HG03469 (cell line): Measurements from ENCODE around the gene NUF2.
"Not testable (repeated sequence)": the region's sequence is repeated elsewhere in the genome, so short reads cannot be mapped to it uniquely, and the experiment has no call there.

Experiments
- ATAC-seq: cut with Tn5 transposase; IDR thresholded peaks from one replicate; pipeline ENCODE4 v1.9.1; 2021; ENCODE audit warnings: mild to moderate bottlenecking, moderate library complexity, moderate number of reproducible peaks; ENCODE audit not compliant: unreplicated experiment

NUF2 gene

DNA sequence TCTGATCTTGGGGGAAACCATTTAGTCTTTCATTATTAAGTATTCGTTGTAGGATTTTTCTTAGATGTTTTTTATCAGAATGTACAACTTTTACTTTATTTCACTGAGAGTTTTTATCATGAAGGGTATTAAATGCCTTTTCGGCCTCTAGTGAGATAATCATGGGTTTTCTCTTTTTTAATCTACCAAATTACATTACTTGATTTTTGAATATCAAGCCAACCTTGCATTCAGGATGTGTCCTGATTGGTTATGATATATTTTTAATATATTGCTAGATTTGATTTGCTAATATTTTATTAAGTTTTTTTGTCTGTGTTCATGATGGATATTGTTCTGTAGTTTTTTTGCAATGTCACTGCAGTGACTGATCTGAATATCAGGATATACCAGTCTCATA is 9.4 kb downstream of the NUF2 start:
- no peak for ATAC-seq

DNA sequence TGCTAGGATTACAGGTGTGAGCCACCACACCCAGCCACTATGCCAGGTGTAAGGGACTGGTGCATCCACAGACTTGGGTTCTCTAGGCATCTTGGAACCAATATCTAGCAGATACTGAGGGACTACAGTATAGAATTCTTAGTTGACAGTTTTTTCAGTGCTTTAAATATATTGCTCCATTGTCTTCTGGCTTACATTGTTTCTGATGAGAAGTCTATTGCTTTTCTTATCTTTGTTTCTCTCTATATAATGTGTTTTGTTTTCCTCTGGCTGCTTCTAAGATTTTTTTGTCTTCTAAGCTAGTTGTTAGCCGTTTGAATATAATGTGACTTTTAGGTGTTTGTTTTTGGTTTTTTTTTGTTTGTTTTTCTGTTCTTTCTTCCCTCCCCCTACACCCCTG is 13.5 kb downstream of the NUF2 start:
- ATAC-seq, result no peak

GRCh38 chr1:163337631-163338030 is 15.9 kb downstream of the NUF2 start:
- no peak for ATAC-seq

- no peak for ATAC-seq
These were observed 24.6 kb downstream of the NUF2 start for GRCh38 chr1:163346326-163346870.

DNA sequence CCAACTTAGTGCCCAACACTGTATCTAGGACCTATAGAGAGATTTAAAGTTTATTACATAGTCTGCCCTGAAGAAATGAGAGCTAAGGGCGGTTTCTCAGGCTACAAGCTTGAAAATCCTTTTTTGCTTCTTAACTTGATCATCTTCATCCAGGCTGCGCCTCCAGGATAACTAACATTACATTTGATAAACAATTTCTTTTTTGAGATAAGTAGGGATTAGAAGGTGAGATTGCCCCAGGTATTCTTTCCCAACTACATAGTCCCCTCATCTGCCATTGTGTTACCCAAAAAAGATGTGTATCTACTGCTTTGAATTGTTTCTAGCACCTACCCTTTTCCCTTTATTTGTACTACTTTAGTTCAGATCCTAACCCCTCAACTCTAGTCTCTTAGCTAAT is 25.4 kb downstream of the NUF2 start:
- ATAC-seq, result no peak

DNA sequence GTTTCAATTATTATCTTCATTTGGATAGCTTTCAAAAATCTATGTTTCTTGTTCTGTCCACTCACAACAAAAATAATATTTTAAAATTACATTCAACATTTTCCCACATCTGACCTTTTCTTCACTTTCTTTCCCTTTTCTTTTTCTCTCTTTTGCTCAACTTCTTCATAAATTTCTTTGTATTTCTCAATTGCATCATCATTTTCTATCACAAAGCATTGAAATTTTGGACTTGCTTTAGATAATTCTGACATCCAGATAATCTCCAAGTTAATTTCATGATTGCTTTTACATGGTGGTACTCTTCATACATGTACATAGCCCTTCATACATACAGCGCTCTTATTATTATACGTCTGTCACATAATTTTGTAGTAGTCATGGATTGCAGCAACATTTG is 30.2 kb downstream of the NUF2 start:
- no peak for ATAC-seq

- ATAC-seq, result no peak
These were observed 35.6 kb downstream of the NUF2 start for GRCh38 chr1:163357378-163357777.

GRCh38 chr1:163358172-163358571 is 36.4 kb downstream of the NUF2 start:
- ATAC-seq, result not testable (repeated sequence)

DNA sequence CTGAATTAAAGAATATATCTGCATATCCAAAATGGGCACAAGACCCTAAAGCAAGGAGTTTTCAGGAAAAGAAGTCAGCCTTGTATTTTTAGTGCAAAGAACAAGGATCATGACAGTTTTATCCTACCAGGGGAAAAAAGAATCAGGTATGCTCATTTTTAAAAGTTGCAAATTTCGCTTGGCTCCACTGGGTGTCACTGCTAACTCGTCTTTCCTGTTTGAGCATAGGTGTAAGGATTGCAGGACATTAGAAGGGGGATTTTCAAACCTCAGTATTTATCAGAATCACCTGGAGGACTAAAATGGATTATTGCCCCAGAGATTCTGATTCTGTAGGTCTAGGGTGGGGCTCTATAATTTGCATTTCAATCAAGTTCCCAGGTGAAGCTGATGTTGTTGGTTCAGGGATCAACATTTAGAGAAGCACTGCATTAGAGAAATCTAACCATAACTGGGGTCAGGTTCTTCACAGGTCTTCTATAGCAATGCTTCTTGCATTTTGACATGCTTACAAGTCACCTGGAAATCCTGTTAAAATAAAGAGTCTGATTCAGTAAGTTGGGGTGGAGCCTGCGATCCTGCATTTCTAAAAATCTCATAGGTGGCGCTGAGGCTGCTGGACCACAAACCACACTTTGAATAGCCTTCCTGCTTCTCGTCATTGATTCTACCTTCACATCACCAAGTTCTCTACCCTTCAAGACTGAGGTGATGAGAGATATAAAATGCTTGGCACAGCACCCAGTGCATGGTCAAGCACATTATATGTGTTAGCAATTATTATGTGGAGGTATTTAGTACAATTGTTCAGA is 39.6 kb downstream of the NUF2 start:
- ATAC-seq, result no peak

DNA sequence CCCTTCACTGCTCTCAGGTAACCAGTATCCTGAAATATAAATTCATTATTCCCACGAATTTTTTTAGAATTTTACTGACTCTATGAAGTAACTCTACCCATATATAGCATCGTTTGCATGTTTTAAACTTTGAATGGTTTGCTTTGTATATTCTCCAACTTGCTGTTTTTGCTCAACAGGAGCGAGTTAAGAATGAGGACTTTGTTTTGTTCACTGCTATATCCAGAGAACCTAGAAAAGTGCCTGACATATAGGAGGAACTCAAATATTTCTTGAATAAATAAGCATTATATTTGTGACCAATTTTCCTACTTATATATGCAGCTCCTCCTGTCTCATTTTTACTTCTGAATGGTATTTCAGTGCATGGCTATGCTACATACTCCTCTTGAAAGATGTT is 43.4 kb downstream of the NUF2 start:
- ATAC-seq, result no peak

DNA sequence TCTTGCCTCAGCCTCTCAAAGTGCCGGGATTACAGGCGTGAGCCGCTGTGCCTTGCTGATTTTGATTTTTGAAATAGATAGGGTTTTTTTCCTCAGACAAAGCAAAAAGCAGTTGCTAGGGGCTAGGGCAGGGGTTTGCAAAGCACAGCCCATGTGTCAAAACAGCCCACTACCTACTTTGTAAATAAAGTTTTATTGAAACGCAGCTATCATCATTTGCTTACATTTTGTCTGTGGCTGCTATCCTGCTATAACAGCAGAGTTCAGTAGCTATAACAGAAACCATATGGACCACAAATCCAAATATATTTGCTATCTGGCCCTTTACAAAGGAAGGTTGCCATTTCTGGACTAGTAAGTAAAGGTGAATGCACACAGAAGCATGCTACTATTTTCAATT is 44.8 kb downstream of the NUF2 start:
- no peak for ATAC-seq

DNA sequence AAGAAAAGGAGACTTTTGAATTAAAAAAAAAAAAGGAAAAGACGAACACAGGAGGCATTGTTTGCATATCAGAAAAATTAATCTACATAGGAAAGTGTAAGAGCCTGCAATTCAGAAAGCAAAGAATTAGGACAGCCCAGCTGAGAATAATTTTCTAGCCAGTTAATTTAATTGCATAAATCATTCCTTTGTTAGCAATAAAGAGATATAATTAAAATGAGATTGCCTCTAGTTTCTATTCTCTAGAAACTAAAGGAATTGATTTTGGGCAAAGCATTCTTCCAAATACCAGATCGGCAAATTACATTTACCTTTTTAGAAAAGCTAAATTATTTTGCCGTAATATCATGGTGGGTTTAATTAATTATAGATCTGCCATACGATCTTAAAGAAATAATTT is 46.0 kb downstream of the NUF2 start:
- no peak for ATAC-seq

- ATAC-seq, result no peak
These were observed 50.8 kb downstream of the NUF2 start for GRCh38 chr1:163372576-163372975.

DNA sequence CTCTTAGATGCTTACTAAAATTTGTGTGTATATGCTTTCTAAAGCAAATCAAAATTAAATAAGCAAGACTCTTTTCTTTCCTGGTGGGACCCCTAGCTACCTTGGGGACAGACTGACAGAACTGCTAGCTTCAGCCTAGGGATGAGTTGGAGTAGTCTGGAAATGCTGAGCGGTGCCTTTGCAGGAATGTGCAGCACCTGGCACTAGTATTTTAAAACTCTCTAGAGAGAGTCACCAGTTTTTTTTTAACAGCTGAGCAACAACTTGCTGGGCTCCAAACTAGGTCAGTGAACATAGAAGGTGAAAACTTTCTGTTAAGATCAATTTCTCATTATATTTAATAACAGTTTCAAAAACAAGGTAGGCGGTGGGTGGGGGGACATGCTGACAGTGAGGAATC is 56.8 kb downstream of the NUF2 start:
- no peak for ATAC-seq

DNA sequence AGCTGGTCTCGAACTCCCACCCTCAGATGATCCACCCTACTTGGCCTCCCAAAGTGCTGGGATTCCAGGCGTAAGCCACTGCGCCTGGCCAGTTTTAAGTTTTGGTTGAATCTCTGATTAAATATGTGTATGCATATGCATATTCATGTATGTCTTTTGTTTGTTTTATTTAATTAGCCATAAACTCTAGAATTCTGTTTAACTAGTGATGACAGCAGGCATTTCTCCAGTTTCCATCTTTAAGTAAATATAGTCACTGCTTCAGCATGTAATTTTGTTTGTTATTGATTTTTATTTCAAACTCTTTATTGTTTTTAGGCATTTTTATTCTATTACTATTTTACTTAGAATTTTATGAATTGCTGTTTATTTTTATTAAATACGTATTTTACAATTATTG is 58.0 kb downstream of the NUF2 start:
- no peak for ATAC-seq

DNA sequence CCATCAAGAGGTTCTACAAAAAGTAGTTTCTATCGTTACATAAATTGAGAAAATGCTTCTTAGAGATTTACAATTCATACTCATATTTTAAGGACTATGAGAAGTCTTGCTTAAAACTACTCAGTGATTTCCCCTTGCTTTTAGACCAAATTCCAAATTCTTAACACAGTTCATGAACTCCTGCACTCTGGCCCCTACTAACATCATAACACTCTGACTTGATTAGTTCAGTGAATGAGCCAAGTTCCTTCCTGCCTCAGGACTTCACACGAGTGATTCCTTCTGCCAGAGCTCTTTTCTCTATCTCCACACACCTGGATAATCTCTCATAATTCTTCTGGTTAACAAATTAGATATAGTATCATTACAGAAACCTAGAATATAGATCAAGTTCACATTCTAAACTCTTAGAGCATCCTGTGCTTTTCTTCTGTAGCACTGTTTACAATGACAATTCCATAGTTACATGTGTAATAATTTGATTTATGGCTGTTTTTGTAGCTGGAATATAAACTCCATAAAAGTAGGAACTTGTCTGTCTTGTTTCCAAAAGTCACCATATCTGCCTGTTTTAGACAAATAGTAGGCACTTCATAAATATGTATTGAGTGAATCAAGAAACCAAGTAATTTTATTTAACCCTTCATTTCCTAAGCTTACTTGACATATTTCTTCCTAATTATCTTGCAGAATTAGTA is 59.9 kb downstream of the NUF2 start:
- no peak for ATAC-seq

GRCh38 chr1:163382395-163382794 is 60.6 kb downstream of the NUF2 start:
- ATAC-seq, result no peak

- no peak for ATAC-seq
These were observed 65.4 kb downstream of the NUF2 start for GRCh38 chr1:163387146-163387545.

DNA sequence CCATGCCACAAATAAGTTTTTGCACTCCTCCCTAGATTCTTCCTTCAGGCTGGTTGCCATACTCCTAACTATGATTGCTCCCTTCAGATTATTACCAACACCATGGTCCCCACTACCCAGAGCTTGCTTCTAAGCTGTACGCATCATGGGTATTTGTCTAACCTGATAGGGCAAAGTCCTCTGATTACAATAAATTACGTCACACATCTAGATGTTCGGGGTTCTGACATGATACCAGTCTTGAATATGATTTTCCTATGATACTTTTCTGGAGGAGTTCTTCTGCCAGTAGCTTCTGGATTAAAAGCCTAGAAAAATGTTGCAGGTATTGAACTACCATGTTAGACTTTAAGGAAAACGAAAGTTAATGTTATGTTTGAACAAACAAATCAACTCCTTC is 67.2 kb downstream of the NUF2 start:
- no peak for ATAC-seq

GRCh38 chr1:163395790-163396189 is 74.0 kb downstream of the NUF2 start:
- no peak for ATAC-seq

DNA sequence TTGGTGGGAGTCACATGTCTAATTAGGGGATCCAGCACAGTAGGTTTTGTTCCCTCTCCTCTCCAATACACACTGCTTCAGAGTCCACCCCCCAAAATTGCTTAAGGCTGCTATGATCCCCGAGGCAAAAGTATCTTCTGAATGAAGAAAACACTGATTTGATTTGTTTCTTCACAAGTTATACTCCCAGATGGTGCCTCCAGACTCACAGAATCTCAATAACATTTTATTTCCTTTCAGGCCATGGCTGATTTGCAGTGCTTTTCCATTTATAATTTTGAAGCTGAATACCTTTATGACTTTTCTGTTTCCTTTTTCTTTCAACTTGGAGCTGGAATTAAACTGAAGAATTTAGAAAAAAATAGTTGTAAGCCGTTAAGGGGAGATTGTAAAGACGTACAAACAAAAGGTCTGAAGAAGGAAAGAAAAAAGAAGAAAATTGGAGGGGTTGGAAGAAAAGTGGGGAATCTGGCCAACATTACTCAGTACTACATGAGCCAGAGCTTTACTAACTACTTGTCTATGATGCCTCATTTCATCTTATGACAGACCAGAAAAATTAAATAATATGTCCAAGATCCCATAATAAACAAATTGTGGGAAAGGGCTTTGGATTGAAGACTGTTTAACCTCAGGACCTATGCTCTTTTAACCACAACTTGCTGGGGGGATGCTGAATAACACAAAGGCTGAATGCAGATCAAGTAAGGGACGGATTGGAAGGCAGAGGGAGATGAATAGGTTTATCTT is 75.9 kb downstream of the NUF2 start:
- ATAC-seq, result no peak

- ATAC-seq, result no peak
These were observed 77.2 kb downstream of the NUF2 start for GRCh38 chr1:163399001-163399400.
